ENCODE results near the gene CREB3L4. TPM values are rescaled to one million over a fixed set of nuclear protein-coding genes. Genes with fewer than 3 reads are reported as not detected.

The CREB3L4 gene
- polyA plus RNA-seq, 1 donor (not counting 4 experiments of a cell fraction or from before 2014, with no cell fraction given): 6.0 TPM

DNA sequence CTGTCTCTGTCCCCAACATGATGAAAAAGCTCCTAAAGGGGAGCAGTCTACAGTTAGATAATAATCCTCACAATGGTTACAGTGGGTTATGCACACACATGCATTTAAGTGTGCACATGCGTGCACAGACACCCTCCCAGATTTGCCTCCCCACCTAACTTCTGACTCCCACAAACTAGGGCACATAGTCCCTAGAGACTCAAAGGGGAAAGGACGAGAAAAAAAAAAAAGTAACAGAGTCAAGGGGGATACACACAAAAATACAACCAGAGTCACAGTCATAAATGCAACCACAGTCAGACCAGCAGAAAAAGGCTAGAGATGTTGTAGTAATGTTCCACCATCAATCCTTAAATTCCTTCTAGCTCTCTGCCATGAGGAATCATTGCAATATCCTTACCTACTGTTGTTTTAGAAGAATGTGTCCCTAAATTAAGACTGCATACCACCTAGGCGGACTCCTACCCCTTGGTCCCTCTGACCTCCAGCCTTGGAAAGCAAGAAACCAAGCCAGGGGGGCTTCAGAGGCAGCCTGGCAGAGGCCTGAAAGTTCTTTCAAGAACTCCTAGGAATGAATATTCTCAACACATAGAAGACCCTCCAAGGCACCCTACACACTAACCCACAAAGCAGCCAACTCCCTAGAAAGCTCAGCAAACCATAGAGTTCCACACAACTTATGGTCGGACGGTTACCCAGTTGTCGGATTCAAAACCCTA is 10.5 kb upstream of the CREB3L4 start:
- Histone ChIP-seq H4K20me1 (ENCODE audit: control insufficient read depth, extremely low read depth, insufficient read depth, low read length) (peaks cover 3% of the 10 kb centered on the region), H3K4me2 (ENCODE audit: control insufficient read depth, extremely low read depth, insufficient read depth, low read depth, low read length) (peak overlapping the region; percentile 100), H3K36me3 (ENCODE audit: control insufficient read depth in 2 of 2, extremely low read depth in 1 of 2, insufficient read depth in 2 of 2, low read length in 2 of 2) (peaks cover 14 to 49% of the 10 kb centered on the region in 2 experiments), H2AFZ (ENCODE audit: control insufficient read depth, low read length) (no peak overlapping the region), H3K9me1 (ENCODE audit: control insufficient read depth, extremely low read depth, insufficient read depth, low read length) (no peaks in the 10 kb centered on the region), H3K27me3 (ENCODE audit: control insufficient read depth, extremely low read depth, insufficient read depth, low read length) (no peaks in the 10 kb centered on the region), H3K27ac (ENCODE audit: control insufficient read depth, insufficient read depth, low read length) (peak overlapping the region; percentile 82), H3K79me2 (ENCODE audit: control insufficient read depth, insufficient read depth, low read length) (peaks cover 66% of the 10 kb centered on the region), H3K4me1 (ENCODE audit: control insufficient read depth, extremely low read depth, insufficient read depth, low read length) (peaks cover 24% of the 10 kb centered on the region), H3K9ac (ENCODE audit: control insufficient read depth, extremely low read depth, insufficient read depth, low read length) (peak overlapping the region; percentile 91), H3K4me3 (ENCODE audit: control insufficient read depth in 2 of 3, extremely low read depth in 1 of 3, insufficient read depth in 2 of 3, low read depth in 1 of 3, low read length in 3 of 3) (peak overlapping the region; percentile 92 to 99 (median 96)), H3K9me3 (ENCODE audit: control insufficient read depth, low read depth, low read length) (no peaks in the 10 kb centered on the region)
- TF ChIP-seq EZH2 (IDR thresholded peaks at IDR 0.05; ENCODE audit: low read length): no peak
- TF ChIP-seq, protein P1, sequence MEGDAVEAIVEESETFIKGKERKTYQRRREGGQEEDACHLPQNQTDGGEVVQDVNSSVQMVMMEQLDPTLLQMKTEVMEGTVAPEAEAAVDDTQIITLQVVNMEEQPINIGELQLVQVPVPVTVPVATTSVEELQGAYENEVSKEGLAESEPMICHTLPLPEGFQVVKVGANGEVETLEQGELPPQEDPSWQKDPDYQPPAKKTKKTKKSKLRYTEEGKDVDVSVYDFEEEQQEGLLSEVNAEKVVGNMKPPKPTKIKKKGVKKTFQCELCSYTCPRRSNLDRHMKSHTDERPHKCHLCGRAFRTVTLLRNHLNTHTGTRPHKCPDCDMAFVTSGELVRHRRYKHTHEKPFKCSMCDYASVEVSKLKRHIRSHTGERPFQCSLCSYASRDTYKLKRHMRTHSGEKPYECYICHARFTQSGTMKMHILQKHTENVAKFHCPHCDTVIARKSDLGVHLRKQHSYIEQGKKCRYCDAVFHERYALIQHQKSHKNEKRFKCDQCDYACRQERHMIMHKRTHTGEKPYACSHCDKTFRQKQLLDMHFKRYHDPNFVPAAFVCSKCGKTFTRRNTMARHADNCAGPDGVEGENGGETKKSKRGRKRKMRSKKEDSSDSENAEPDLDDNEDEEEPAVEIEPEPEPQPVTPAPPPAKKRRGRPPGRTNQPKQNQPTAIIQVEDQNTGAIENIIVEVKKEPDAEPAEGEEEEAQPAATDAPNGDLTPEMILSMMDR (optimal IDR thresholded peaks at IDR 0.05 in 1 of 3, IDR thresholded peaks at IDR 0.05 in 1 of 3, conservative IDR thresholded peaks at IDR 0.05 in 1 of 3; ENCODE audit: extremely low read depth in 1 of 3, insufficient read depth in 2 of 3, low read length in 3 of 3): no peak
- dilution Hi-C loops (cut with MboI; ENCODE audit: extremely low pct_ligation_motif_present, low sequenced_read_pairs): no loop called here
- FAIRE-seq: no peak
- no peak for DNase-seq (ENCODE audit: low read depth, low spot score)

DNA sequence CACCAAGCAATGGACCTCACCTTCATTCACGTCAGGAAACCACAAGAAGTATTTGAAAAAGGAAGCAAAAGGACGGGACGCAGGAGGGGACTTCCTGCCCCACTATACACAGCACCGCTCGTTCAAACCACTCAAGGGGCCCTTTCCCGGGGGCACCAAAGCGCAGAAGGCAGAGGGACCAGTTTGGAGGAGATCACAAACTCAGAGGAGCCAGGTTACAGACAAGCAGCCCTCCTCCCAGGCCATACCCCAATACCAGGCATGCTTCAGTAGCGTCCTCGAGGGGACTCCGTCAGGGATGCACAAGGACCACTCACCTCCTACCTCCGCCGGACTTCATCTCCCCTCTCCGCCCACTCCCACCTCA is 10.0 kb upstream of the CREB3L4 start:
- H3K36me3 ChIP-seq (ENCODE audit: control insufficient read depth in 2 of 2, extremely low read depth in 1 of 2, insufficient read depth in 2 of 2, low read length in 2 of 2): peaks cover 8 to 44% of the 10 kb centered on the region in 2 experiments
- dilution Hi-C loops (cut with MboI; ENCODE audit: extremely low pct_ligation_motif_present, low sequenced_read_pairs): no loop called here
- FAIRE-seq (no peak), DNase-seq (ENCODE audit: low read depth, low spot score) (no peak)
- peak overlapping the region; percentile 92 to 99 (median 96) for H3K4me3 ChIP-seq (ENCODE audit: control insufficient read depth in 2 of 3, extremely low read depth in 1 of 3, insufficient read depth in 2 of 3, low read depth in 1 of 3, low read length in 3 of 3)
- H3K79me2 ChIP-seq (ENCODE audit: control insufficient read depth, insufficient read depth, low read length): peaks cover 71% of the 10 kb centered on the region
- peaks cover 3% of the 10 kb centered on the region for H4K20me1 ChIP-seq (ENCODE audit: control insufficient read depth, extremely low read depth, insufficient read depth, low read length)
- H2AFZ ChIP-seq (ENCODE audit: control insufficient read depth, low read length): peak overlapping the region; percentile 71
- peaks cover 30% of the 10 kb centered on the region for H3K4me1 ChIP-seq (ENCODE audit: control insufficient read depth, extremely low read depth, insufficient read depth, low read length)
- H3K4me2 ChIP-seq (ENCODE audit: control insufficient read depth, extremely low read depth, insufficient read depth, low read depth, low read length): peak overlapping the region; percentile 100
- TF ChIP-seq, protein P1 (optimal IDR thresholded peaks at IDR 0.05 in 1 of 3, IDR thresholded peaks at IDR 0.05 in 1 of 3, conservative IDR thresholded peaks at IDR 0.05 in 1 of 3; ENCODE audit: extremely low read depth in 1 of 3, insufficient read depth in 2 of 3, low read length in 3 of 3): no peak
- no peak for TF ChIP-seq EZH2 (IDR thresholded peaks at IDR 0.05; ENCODE audit: low read length)
- H3K9me3 ChIP-seq (ENCODE audit: control insufficient read depth, low read depth, low read length): no peaks in the 10 kb centered on the region
- no peaks in the 10 kb centered on the region for H3K9me1 ChIP-seq (ENCODE audit: control insufficient read depth, extremely low read depth, insufficient read depth, low read length)
- H3K27me3 ChIP-seq (ENCODE audit: control insufficient read depth, extremely low read depth, insufficient read depth, low read length): no peaks in the 10 kb centered on the region
- H3K27ac ChIP-seq (ENCODE audit: control insufficient read depth, insufficient read depth, low read length): peak overlapping the region; percentile 82
- peak overlapping the region; percentile 91 for H3K9ac ChIP-seq (ENCODE audit: control insufficient read depth, extremely low read depth, insufficient read depth, low read length)
